Eye (tissue), 1 donor: Measurements from ENCODE around the gene DEFB121.

Experiments
- DNase-seq: peaks from one replicate; pipeline ENCODE4 v3.0.0-alpha.2; 2015

DEFB121 gene

DNA sequence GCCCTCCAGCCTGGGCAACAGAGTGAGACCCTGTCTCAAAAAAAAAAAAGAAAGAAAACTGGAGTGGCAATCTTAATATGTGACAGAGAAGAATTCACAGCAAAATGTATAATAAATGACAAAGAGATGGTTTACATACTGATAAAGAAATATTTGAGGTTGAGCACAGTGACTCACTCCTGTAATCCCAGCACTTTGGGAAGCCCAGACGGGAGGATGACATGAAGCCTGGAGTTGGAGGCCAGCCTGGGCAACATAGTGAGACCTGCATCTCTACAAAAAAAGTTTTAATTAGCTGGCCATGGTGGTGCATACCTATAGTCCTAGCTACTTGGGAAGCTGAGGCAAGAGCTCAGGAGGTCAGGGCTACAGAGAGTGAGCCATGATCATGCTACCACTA, 50.0 kb downstream of the DEFB121 start:
- no peak for DNase-seq
